Activated CD4-positive, CD25-positive, alpha-beta regulatory T cell (primary cell): ENCODE data around the gene PHTF2.

Source experiments
- DNase-seq, 4 experiments: peaks; one replicate each; lab custom pipeline; 2025; lab: John Stamatoyannopoulos, UW

Gene PHTF2

DNA sequence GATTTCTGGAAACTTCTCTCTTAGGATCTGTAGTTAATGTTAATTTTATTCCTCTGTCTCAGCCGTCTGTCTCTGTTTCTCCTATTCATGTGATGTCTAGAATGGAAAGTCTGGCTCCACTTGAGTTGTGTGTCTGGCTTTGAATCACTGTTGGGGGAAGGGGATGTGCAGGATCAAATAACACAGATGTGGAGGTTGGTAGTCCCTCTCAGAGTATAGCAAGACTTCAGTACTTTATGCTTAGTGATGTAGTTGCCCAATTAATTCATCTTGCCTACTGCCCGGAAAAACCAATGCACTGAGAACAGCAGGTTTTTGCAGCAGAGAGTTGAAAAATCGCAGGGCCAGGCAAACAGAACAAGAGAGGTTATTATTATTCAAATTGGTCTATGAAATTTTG lies 79.2 kb downstream of the PHTF2 start:
- no peak for DNase-seq

- no peak for DNase-seq
Observed at GRCh38 chr7:77878500-77878899, 79.9 kb downstream of the PHTF2 start.

DNA sequence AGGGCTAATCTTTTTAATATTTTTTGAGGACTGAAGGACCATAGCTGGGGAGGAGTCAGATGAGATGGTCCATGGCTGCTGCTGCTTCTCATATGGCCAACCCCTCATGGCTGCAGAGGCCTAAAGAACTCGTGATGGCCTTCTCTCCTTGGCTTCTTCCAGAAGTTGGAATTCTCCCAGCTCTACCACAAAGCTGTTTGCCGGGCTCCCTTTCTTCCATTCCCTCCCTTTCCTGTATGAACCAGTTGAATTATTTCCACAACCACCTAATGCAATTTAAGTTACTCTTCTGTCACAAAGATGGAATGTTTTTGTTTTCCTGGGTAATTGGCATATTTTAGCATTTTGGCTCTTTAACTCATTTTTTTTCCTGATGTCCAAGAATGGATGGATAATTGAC lies 80.7 kb downstream of the PHTF2 start:
- DNase-seq, result no peak

GRCh38 chr7:77881871-77882270 lies 83.3 kb downstream of the PHTF2 start:
- no peak for DNase-seq

DNA sequence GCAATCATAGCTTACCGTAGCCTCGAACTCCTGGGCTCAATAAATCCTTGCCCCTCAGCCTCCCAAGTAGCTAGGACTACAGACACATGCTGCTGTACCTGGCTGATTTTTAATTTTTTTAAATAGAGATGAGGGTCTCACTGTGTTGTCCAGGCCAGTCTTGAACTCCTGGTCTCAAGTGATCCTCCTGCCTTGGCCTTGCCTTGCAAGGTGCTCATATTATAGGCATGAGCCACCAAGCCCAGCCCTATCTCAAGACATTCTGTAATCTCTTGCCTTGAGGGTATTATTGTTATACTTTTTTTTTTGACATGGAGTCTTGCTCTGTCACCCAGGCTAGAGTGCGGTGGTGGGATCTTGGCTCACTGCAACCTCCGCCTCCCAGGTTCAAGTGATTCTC lies 86.6 kb downstream of the PHTF2 start:
- DNase-seq, result no peak

DNA sequence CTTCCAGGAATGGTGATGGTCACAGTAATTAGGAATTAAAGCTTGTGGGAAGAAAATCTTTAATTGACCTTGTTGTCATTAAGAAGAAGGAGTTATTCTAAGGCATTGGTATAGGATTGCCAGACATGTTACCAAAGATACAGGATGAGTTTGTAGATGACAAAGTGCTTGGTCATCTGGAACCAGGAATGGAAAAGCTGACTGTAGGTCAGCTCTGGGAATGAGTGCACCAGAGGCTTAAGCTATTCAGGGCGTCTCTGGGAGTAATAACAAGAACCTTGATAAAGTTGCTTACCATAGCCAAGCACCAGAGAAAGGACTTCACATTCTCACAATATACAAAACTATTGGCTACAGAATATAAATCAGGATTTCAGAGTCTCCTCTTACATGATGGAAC lies 89.0 kb downstream of the PHTF2 start:
- no peak for DNase-seq

DNA sequence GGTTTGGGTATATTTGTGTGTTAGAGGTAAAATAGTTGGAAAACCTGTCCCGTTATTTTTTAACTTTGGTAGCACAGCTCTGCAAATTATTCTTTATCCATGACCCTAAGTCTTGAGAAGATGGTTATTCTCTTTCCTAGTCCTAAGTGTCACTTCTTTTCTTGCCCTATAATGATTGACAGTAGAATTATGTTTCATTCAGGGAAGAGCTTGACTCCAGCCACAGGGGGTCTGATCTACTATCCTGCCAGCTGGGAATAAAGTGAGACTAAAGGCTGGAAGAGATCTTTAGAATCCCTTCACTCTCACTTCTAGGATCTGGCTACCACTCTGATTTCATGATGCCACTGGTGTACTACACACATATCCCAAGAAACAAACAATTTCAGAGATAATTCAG lies 90.4 kb downstream of the PHTF2 start:
- DNase-seq, result no peak

DNA sequence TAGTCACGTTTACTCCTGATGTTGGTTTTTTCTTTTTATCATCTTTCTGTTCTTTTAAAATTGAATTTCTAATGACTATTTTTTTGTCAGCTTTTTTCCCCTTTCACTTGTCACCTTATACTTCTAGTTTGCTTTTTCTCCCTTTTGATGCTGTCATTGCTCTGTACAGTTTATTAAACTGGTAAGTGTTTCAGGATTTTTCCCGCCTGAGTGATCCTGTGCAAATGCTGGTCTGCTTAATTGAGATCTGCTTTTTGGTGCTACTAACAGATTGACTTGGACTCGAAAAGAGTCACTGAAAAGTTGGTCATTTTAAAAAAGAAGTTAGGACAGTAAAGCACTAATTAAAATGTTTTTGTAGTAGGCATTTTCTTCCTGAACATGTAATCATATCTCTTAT lies 95.2 kb downstream of the PHTF2 start:
- no peak for DNase-seq

DNA sequence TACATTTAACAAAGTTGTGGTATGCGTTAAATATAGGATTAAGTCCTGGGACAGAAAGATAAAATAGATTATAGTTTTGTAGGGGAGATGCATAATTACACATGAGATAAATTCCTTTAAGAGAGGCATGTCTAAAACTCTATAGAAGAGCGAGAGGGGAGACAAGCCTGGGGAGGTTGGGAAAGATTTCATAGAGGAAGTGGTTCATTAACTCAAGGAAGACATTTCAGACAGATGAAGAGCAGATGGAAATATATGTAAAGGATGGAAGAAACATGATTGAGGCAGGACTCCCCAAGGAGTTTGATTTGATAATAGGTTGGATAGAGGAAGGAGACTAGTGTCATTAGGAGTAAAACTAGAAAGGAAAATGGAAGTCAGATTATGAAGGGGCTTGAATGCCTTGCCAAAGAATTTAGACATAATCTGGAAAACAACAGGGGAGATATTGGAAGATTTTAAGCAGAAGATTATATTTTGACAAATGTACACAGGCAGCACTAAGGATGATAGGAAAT lies 96.1 kb downstream of the PHTF2 start:
- DNase-seq, result no peak

- DNase-seq, result no peak
Observed at GRCh38 chr7:77895905-77896304, 97.3 kb downstream of the PHTF2 start.

GRCh38 chr7:77897004-77897547 lies 98.5 kb downstream of the PHTF2 start:
- DNase-seq, result no peak

- DNase-seq, result no peak
Observed at GRCh38 chr7:77899516-77899915, 100.9 kb downstream of the PHTF2 start.

DNA sequence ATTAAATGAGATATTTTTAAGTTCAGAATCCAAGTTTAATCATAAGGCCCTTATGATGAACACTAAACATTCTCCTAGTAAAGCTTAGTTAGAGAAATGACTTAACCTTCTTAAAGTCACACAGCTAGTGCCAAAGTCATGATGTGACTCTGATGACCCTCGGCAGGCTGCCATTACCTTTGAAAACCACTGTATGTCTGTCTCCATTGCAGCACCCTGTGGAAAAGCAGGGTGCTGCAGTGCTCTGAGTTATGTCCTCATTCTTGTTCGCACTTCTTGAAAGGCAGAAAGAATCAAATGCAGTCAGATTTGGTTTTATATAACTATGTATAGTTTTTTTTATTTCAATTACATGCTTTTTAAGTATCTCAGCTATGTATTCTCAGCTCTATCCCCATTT lies 105.0 kb downstream of the PHTF2 start:
- DNase-seq, result no peak

GRCh38 chr7:77904252-77904651 lies 105.7 kb downstream of the PHTF2 start:
- no peak for DNase-seq

- no peak for DNase-seq
Observed at GRCh38 chr7:77907281-77907680, 108.7 kb downstream of the PHTF2 start.

GRCh38 chr7:77908664-77909063 lies 110.1 kb downstream of the PHTF2 start:
- no peak for DNase-seq

DNA sequence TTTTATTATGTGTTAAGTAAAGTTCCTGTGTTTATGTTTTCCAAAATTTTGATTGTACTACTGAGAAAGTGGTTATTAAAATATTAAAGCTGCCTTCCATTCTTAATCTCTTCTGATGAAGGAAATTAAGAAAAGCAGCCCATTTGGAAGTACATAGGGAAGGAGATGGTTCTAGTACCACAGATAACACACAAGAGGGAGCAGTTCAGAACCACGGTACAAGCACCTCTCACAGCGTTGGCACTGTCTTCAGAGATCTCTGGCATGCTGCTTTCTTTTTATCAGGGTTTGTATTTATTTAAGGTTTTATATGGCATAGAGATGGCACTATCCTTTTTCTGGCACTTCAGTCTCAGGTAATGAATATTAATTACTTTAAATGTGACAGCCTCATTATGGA lies 111.6 kb downstream of the PHTF2 start:
- DNase-seq, result no peak

GRCh38 chr7:77912293-77912692 lies 113.7 kb downstream of the PHTF2 start:
- DNase-seq, result no peak

DNA sequence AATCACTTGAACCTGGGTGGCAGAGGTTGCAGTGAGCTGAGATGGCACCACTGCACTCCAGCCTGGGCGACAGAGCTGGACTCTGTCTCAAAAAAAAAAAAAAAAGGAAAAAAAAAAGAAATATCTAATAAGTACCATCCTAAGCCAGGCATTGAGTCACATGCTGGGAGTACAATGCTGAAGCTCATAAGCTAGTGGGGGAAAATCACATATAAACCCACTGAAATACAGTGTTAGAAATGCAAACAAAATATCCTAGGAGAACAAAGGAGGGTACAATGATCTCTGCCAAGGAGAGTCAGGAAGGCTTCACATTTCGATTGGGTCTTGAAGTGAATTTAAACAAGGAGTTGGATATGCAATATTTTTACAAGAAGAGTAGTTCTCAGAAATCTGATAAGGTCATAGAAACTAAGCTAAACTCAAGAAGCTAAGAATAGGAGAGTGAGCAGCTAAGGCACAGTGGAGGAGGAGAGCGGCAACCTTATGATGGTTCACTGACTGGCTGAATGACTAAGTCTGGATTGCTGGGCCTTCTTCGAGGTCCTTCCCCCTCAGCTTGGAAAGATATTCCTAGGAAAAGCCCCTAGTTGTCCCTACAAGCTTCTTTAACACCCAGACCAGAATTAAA lies 115.5 kb downstream of the PHTF2 start:
- DNase-seq, result no peak

- DNase-seq, result no peak
Observed at GRCh38 chr7:77917500-77918262, 119.1 kb downstream of the PHTF2 start.

DNA sequence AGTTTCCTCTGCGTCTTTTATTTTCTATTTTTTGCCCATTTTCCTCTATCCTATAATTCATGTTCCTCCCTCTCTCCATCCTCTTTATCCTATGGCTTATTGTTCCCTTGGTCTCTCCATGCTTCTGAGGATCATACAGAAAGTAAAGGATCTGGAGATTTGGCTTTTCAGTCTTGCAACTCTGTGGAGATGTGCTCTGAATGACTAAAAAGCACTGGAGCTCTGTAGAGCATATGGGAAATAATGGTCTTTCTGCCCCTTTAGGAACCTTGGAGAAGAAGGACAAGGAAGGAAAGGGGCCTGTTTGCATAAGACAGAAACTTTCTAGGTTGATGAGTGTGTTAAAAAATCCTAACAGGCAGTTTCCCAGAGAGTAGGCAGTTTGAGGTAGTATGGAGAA lies 120.1 kb downstream of the PHTF2 start:
- DNase-seq, result no peak

DNA sequence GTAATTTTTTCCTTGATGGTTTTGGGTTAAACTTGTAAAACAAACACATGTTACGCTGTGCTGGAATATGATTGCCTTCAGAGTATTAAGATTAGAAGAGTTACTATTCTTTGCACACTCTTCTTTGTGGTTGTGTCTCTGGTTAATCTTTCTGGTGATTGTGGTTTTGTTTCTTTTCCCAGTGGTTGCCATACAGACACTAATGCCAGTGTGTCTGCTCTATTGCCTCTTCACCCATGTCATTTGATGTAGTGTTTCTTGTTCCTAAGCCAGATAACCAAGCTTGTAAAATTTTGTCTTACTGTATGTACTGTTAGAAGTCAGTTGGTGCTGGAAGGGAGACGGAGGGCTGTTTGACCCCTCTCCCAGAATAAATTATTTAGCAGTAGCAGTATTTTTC lies 124.8 kb downstream of the PHTF2 start:
- DNase-seq, result no peak

DNA sequence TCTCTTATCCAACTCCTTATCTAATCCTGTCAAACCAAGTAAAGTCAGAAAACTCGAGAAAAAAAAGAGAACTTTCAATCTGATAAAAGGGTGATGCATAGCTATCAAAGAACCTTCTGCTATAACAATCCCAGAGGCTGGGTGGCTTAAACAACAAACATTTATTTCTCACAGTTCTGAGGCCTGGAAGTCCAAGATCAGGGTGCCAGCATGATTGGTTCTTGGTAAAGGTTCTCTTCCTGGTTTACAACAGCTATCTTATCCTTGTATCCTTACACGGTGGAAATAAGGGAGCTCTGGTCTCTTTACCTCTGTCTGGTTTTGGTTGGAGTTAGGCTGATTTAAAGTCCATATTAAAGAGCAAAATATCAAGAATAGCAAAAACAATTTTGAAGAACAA lies 131.9 kb downstream of the PHTF2 start:
- no peak for DNase-seq
